SU-DHL-6 (cell line): ENCODE data around the gene SHROOM4.

ENCODE experiments used
- H2AFZ ChIP-seq: fragments of 200-600 bp; sonication (generic); 2 replicates; pipeline ENCODE4 v1.6.1; 2014; ENCODE audit warnings: low read depth, mild to moderate bottlenecking, moderate library complexity, mixed read lengths, antibody characterized with exemption, low read length; ENCODE audit not compliant: severe bottlenecking
- H3F3A ChIP-seq: fragments of 200-600 bp; shearing (Covaris generic); 2 replicates; pipeline ENCODE4 v1.6.0; 2016; ENCODE audit warnings: antibody characterized with exemption, mild to moderate bottlenecking; ENCODE audit not compliant: insufficient read depth
- H3K27ac ChIP-seq: fragments of 200-600 bp; sonication (generic); 2 replicates; pipeline ENCODE4 v1.5.1; 2016; ENCODE audit warnings: low read depth, mild to moderate bottlenecking, low read length, moderate library complexity, mixed read lengths
- H3K27me3 ChIP-seq: fragments of 200-600 bp; sonication (generic), shearing (Covaris generic); 2 replicates; pipeline ENCODE4 v1.6.0; 2014; ENCODE audit warnings: mild to moderate bottlenecking, low read length
- H3K36me3 ChIP-seq: fragments of 200-600 bp; sonication (generic); 2 replicates; pipeline ENCODE4 v1.6.1; 2014; ENCODE audit warnings: mild to moderate bottlenecking, low read length, mixed read lengths
- H3K4me2 ChIP-seq: fragments of 300-600, 200-600 bp; shearing (Covaris generic), sonication (generic); 2 replicates; pipeline ENCODE4 v1.6.0; 2014; ENCODE audit warnings: low read length, low read depth, mild to moderate bottlenecking; ENCODE audit not compliant: poor library complexity, severe bottlenecking
- H3K4me3 ChIP-seq: fragments of 200-600 bp; sonication (generic); 2 replicates; pipeline ENCODE4 v1.5.1; 2014; ENCODE audit warnings: antibody characterized with exemption, low read length, mild to moderate bottlenecking, mixed read lengths; ENCODE audit not compliant: insufficient read depth, poor library complexity, severe bottlenecking
- H3K79me2 ChIP-seq: fragments of 200-600 bp; sonication (generic); 2 replicates; pipeline ENCODE4 v1.6.1; 2014; ENCODE audit warnings: mild to moderate bottlenecking, low read length, moderate library complexity; ENCODE audit not compliant: insufficient read depth
- H3K9ac ChIP-seq: fragments of 200-600 bp; sonication (generic); 2 replicates; pipeline ENCODE4 v1.7.0; 2014; ENCODE audit warnings: mild to moderate bottlenecking, low read length
- H3K9me2 ChIP-seq: fragments of 200-600 bp; sonication (generic); replicated peaks from 2 replicates; pipeline ENCODE4 v1.6.1; 2014; ENCODE audit warnings: low read length; ENCODE audit not compliant: insufficient read depth
- H3K9me3 ChIP-seq: fragments of 200-600 bp; sonication (generic); 2 replicates; pipeline ENCODE4 v1.6.1; 2014; ENCODE audit warnings: low read length, mixed read lengths; ENCODE audit not compliant: insufficient read depth
- H4K20me1 ChIP-seq: fragments of 200-600 bp; sonication (generic); 2 replicates; pipeline ENCODE4 v1.6.1; 2014; ENCODE audit warnings: low read depth, mild to moderate bottlenecking, antibody characterized with exemption, low read length, moderate library complexity, mixed read lengths
- EZH2phosphoT487 ChIP-seq: fragments of 200-600 bp; sonication (generic), shearing (Covaris generic); conservative IDR thresholded peaks from 2 replicates; pipeline ENCODE4 v1.6.1; 2018; ENCODE audit warnings: mild to moderate bottlenecking, antibody characterized with exemption, low read length, moderate library complexity, mixed read lengths
- TF ChIP-seq, protein P1 (sequence below): fragments of 200-600 bp; sonication (generic); IDR thresholded peaks from one replicate; pipeline ENCODE4 v1.5.1; 2017; ENCODE audit warnings: antibody characterized with exemption, mild to moderate bottlenecking, low read length, moderate library complexity; ENCODE audit not compliant: insufficient read depth, poor library complexity, severe bottlenecking

SHROOM4 gene

GRCh38 chrX:50626432-50626831, 187.6 kb downstream of the SHROOM4 start:
- Histone ChIP-seq H3K4me3 (no peak overlapping the region), H3K36me3 (no peaks in the 10 kb centered on the region), H3K4me2 (no peak overlapping the region), H4K20me1 (no peaks in the 10 kb centered on the region), H3K79me2 (no peaks in the 10 kb centered on the region), H3K27me3 (no peaks in the 10 kb centered on the region), H3K9ac (no peak overlapping the region), H3K9me2 (no peaks in the 10 kb centered on the region), H2AFZ (no peak overlapping the region), H3F3A (no peaks in the 10 kb centered on the region), H3K27ac (no peak overlapping the region), H3K9me3 (no peaks in the 10 kb centered on the region)
- no peak for TF ChIP-seq EZH2phosphoT487
- TF ChIP-seq, protein P1, sequence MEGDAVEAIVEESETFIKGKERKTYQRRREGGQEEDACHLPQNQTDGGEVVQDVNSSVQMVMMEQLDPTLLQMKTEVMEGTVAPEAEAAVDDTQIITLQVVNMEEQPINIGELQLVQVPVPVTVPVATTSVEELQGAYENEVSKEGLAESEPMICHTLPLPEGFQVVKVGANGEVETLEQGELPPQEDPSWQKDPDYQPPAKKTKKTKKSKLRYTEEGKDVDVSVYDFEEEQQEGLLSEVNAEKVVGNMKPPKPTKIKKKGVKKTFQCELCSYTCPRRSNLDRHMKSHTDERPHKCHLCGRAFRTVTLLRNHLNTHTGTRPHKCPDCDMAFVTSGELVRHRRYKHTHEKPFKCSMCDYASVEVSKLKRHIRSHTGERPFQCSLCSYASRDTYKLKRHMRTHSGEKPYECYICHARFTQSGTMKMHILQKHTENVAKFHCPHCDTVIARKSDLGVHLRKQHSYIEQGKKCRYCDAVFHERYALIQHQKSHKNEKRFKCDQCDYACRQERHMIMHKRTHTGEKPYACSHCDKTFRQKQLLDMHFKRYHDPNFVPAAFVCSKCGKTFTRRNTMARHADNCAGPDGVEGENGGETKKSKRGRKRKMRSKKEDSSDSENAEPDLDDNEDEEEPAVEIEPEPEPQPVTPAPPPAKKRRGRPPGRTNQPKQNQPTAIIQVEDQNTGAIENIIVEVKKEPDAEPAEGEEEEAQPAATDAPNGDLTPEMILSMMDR, result no peak

GRCh38 chrX:50622751-50623150, 191.2 kb downstream of the SHROOM4 start:
- Histone ChIP-seq H3K36me3 (no peaks in the 10 kb centered on the region), H3K4me2 (no peak overlapping the region), H3F3A (no peaks in the 10 kb centered on the region), H3K9me3 (no peaks in the 10 kb centered on the region), H4K20me1 (no peaks in the 10 kb centered on the region), H3K9ac (no peak overlapping the region), H3K9me2 (no peaks in the 10 kb centered on the region), H2AFZ (no peak overlapping the region), H3K27me3 (no peaks in the 10 kb centered on the region), H3K4me3 (no peak overlapping the region), H3K27ac (no peak overlapping the region), H3K79me2 (no peaks in the 10 kb centered on the region)
- TF ChIP-seq, protein P1, result no peak
- TF ChIP-seq EZH2phosphoT487, result no peak

DNA sequence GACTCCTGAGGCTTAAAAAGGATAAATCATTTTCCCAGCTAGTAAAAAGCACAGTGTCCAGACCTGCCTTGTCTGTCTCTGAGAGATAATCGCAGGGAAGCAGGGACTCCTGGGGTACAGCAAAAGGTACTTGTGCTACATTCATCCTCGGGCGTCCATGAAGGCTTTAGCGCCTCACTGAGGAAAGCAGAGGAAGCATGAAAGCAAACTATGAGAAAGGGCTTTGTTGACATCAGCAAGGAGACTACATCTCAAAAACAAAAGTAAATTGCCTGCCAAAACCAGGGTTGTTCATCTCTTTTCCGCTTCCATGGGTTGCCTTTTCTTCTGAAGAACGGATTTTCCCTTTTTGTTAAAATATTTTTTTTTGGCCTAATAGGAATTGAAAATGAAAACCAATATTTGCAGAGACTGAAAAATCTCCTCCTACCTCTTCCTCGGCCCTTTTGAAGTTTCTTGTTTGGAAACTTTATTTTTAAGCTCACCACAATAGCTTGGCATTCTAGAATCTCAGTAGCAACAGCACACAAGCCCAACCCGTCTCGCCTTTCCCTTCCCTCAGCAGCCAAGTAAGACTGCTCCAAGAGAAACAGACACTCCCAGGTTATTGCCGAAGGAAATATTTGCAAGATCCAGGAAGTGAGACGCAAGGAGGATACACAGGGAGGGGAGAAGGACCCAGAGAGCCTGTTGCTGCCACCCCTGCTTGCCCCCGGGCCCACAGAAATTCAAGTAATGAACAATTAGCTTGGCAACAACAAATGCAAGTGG, 195.0 kb downstream of the SHROOM4 start:
- Histone ChIP-seq H3K27me3 (no peaks in the 10 kb centered on the region), H3K4me3 (no peak overlapping the region), H3K4me2 (no peak overlapping the region), H3K9me3 (no peaks in the 10 kb centered on the region), H2AFZ (no peak overlapping the region), H3K36me3 (no peaks in the 10 kb centered on the region), H3K9me2 (no peaks in the 10 kb centered on the region), H3K79me2 (no peaks in the 10 kb centered on the region), H3K27ac (no peak overlapping the region), H3F3A (no peaks in the 10 kb centered on the region), H3K9ac (no peak overlapping the region), H4K20me1 (no peaks in the 10 kb centered on the region)
- no peak for TF ChIP-seq EZH2phosphoT487
- TF ChIP-seq, protein P1, result no peak
